Mucosa of descending colon (tissue), 3 donors: ENCODE measurements around the gene BCKDHA. TPM values are rescaled to one million over a fixed set of nuclear protein-coding genes. Genes with fewer than 3 reads are reported as not detected.

Experiments used
- ATAC-seq: fragments of 200-7000 bp; cut with Tn5 transposase; one replicate; pipeline ENCODE4 v1.9.1; 2020; ENCODE audit warnings: mild to moderate bottlenecking, moderate library complexity
- DNase-seq, 3 donors: peaks; one replicate each; pipeline ENCODE4 v3.0.0-alpha.2; 2020
- H3K36me3 ChIP-seq: fragments of 200-600 bp; one replicate; pipeline ENCODE4 v1.8.0; 2021; ENCODE audit warnings: low read depth, mild to moderate bottlenecking
- H3K4me1 ChIP-seq: fragments of 200-600 bp; one replicate; pipeline ENCODE4 v1.8.0; 2021; ENCODE audit warnings: low read depth, mild to moderate bottlenecking
- H3K4me3 ChIP-seq: fragments of 200-600 bp; one replicate; pipeline ENCODE4 v1.8.0; 2021; ENCODE audit warnings: mild to moderate bottlenecking
- H3K9me3 ChIP-seq: fragments of 200-600 bp; one replicate; pipeline ENCODE4 v1.8.0; 2021; ENCODE audit warnings: mild to moderate bottlenecking
- CTCF ChIP-seq: fragments of 200-600 bp; IDR thresholded peaks from one replicate; pipeline ENCODE4 v1.8.0; 2022; ENCODE audit warnings: antibody characterized with exemption, mild to moderate bottlenecking
- intact Hi-C, 2 donors: fragments of 100-400 bp; cut with DNase I in 1 of 2; cut with micrococcal nuclease in 1 of 2; formaldehyde crosslinking; loops; one replicate each; pipeline versions ENCODE4 v1.11.0 to v1.11.1; 2022; cut with DNase I, micrococcal nuclease
- total RNA-seq, 3 donors: library from RNA; stranded (reverse); fragmentation: NEBNext Ultra II Directional in 2 of 3; extraction: Animal tissue kit (Norgen Biotek cat#: 25700) in 2 of 3; gene quantifications; one replicate each; pipeline versions ENCODE4 v1.2.1 to v1.2.4, GENCODE V29; 2021 to 2023
- donor health status: DM: no; HTN: no; CAD: no; lungs with moderate emphysema.
- donor health status: DM: no; HTN: no; CAD: no.
- donor health status: DM: no; HTN: yes; CAD: no.

Gene BCKDHA
- total RNA-seq, 3 donors from 2014 or later, result 16.6 to 22.5 (median 17.3) TPM

- intact Hi-C loops, result no loop called here
- Histone ChIP-seq H3K4me3 (no peak overlapping the region), H3K9me3 (no peaks in the 10 kb centered on the region), H3K36me3 (peaks cover 5% of the 10 kb centered on the region), H3K4me1 (peaks cover 13% of the 10 kb centered on the region)
- DNase-seq (no peak), ATAC-seq (no peak)
- no peak for TF ChIP-seq CTCF
Observed at GRCh38 chr19:41395355-41395754, 2.3 kb upstream of the BCKDHA start.

- H3K4me1 ChIP-seq, result peaks cover 13% of the 10 kb centered on the region
Observed at GRCh38 chr19:41398050-41398418, 416 bp downstream of the BCKDHA start.

DNA sequence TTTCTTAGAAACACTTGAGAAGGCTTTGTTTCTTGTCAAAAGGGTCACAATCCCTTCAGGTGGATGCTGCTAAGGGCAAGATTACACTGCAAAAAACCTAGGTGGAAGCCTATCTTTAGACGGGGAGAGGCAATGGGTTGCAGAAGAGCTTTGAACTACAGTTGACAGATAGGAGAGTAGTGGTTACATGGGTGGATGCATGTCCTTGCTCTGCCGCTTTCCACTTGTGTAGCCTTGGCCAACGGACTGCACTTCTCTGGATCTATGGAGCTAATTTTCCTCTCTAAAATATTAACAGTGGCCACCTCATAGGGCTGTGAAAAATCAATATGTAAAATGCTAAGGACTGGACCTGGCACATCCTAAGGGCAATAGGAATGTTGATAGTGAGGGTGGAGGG is 980 bp downstream of the BCKDHA start:
- DNase-seq (no peak), ATAC-seq (no peak)
- no peaks in the 10 kb centered on the region for H3K9me3 ChIP-seq
- H3K4me1 ChIP-seq, result peaks cover 13% of the 10 kb centered on the region
- no peak for TF ChIP-seq CTCF
- no peaks in the 10 kb centered on the region for H3K36me3 ChIP-seq
- H3K4me3 ChIP-seq, result no peak overlapping the region
- intact Hi-C loops, result no loop called here

More at GRCh38 chr19:41398050-41398418, 416 bp downstream of the BCKDHA start:
- no peak for TF ChIP-seq CTCF
- ATAC-seq (no peak), DNase-seq (no peak)
- Histone ChIP-seq H3K9me3 (no peaks in the 10 kb centered on the region), H3K4me3 (peak overlapping the region; percentile 87), H3K36me3 (no peaks in the 10 kb centered on the region)
- intact Hi-C loops, result no loop called here

GRCh38 chr19:41399091-41399490 is 1.5 kb downstream of the BCKDHA start:
- no peak for TF ChIP-seq CTCF
- no peak for ATAC-seq

GRCh38 chr19:41399525-41399924 is 1.9 kb downstream of the BCKDHA start:
- no peak for TF ChIP-seq CTCF
- ATAC-seq, result no peak
- intact Hi-C loops, result no loop called here
- Histone ChIP-seq H3K9me3 (no peaks in the 10 kb centered on the region), H3K4me3 (no peak overlapping the region), H3K36me3 (no peaks in the 10 kb centered on the region), H3K4me1 (peaks cover 13% of the 10 kb centered on the region)
- DNase-seq, result no peak

More at GRCh38 chr19:41399091-41399490, 1.5 kb downstream of the BCKDHA start:
- DNase-seq, result no peak
- Histone ChIP-seq H3K9me3 (no peaks in the 10 kb centered on the region), H3K4me3 (no peak overlapping the region), H3K4me1 (peaks cover 13% of the 10 kb centered on the region), H3K36me3 (no peaks in the 10 kb centered on the region)
- intact Hi-C loops, result no loop called here

DNA sequence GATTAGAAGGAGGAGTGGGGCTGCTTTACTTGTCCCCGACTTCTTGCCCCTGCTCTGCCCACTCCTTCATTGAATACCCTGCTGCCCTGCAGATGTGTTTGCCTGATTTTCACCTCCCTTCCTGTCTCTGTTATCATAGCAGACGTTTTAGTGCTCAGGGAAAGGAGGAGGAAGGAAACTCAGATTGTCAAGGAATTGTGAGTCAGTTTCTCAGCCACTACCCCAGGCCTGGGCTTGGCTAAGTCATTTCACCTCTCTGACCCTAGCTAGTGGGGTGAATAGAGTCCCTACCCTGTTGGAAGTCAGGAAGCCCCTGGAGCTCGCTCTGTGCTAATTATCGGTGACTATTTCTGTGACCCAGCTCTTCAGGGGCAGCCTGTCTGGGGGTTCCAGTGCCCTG is 3.9 kb downstream of the BCKDHA start:
- intact Hi-C loops, result no loop called here
- no peak overlapping the region for H3K4me3 ChIP-seq
- no peaks in the 10 kb centered on the region for H3K36me3 ChIP-seq
- ATAC-seq, result no peak
- no peaks in the 10 kb centered on the region for H3K9me3 ChIP-seq
- H3K4me1 ChIP-seq, result peaks cover 7% of the 10 kb centered on the region
- TF ChIP-seq CTCF, result no peak
- DNase-seq, result no peak
